KMS-11 (cell line): ENCODE measurements around the gene CFAP92.

Experiments used
- H2AFZ ChIP-seq: fragments of 200-600 bp; sonication (generic); 2 replicates; pipeline ENCODE4 v1.6.1; 2016; ENCODE audit warnings: antibody characterized with exemption, mixed run types, low read depth
- H3K27ac ChIP-seq: fragments of 200-600 bp; sonication (generic); 2 replicates; pipeline ENCODE4 v1.6.1; 2016; ENCODE audit warnings: mild to moderate bottlenecking, mixed run types
- H3K27me3 ChIP-seq: fragments of 200-600 bp; sonication (generic); 2 replicates; pipeline ENCODE4 v1.6.1; 2017; ENCODE audit warnings: mild to moderate bottlenecking, low read depth, mixed run types, moderate library complexity; ENCODE audit not compliant: insufficient read depth
- H3K36me3 ChIP-seq: fragments of 200-600 bp; sonication (generic); 2 replicates; pipeline ENCODE4 v1.6.1; 2017; ENCODE audit warnings: mild to moderate bottlenecking, mixed run types; ENCODE audit not compliant: insufficient read depth
- H3K4me1 ChIP-seq: fragments of 200-600 bp; sonication (generic); 2 replicates; pipeline ENCODE4 v1.6.1; 2016; ENCODE audit warnings: mild to moderate bottlenecking, low read depth, mixed run types; ENCODE audit not compliant: poor library complexity, severe bottlenecking
- H3K4me2 ChIP-seq: fragments of 200-600 bp; sonication (generic); 2 replicates; pipeline ENCODE4 v1.7.0; 2016; ENCODE audit warnings: mild to moderate bottlenecking, mixed run types
- H3K4me3 ChIP-seq: fragments of 200-600 bp; sonication (generic); IDR thresholded peaks from 2 replicates; pipeline ENCODE4 v1.6.1; 2017; ENCODE audit warnings: low read depth, low read length, mixed read lengths; ENCODE audit not compliant: insufficient read depth
- H3K79me2 ChIP-seq: fragments of 200-600 bp; sonication (generic); 2 replicates; pipeline ENCODE4 v1.6.1; 2016; ENCODE audit warnings: low read depth, mixed run types; ENCODE audit not compliant: insufficient read depth
- H3K9ac ChIP-seq: fragments of 200-600 bp; sonication (generic); 2 replicates; pipeline ENCODE4 v1.6.1; 2016; ENCODE audit warnings: mild to moderate bottlenecking, mixed run types
- H4K20me1 ChIP-seq: fragments of 200-600 bp; sonication (generic); 2 replicates; pipeline ENCODE4 v1.6.1; 2016; ENCODE audit warnings: mild to moderate bottlenecking, mixed run types; ENCODE audit not compliant: insufficient read depth
- CTCF ChIP-seq: fragments of 200-600 bp; sonication (generic); conservative IDR thresholded peaks from 2 replicates; pipeline ENCODE4 v1.6.1; 2017; ENCODE audit warnings: low read depth, mild to moderate bottlenecking, antibody characterized with exemption, low read length, moderate library complexity, mixed read lengths

Gene CFAP92

GRCh38 chr3:128873244-128874022 is 120.4 kb downstream of the CFAP92 start:
- Histone ChIP-seq H3K9ac (no peak overlapping the region), H3K36me3 (no peaks in the 10 kb centered on the region), H3K27me3 (no peaks in the 10 kb centered on the region), H2AFZ (no peak overlapping the region), H3K4me3 (no peak overlapping the region), H3K27ac (no peak overlapping the region), H3K4me1 (peaks cover 5% of the 10 kb centered on the region), H3K79me2 (peaks cover 4% of the 10 kb centered on the region), H4K20me1 (no peaks in the 10 kb centered on the region), H3K4me2 (0 out of 2 replicates have a peak overlapping the region, but pooled peaks have one; percentile 1)
- TF ChIP-seq CTCF, result no peak

DNA sequence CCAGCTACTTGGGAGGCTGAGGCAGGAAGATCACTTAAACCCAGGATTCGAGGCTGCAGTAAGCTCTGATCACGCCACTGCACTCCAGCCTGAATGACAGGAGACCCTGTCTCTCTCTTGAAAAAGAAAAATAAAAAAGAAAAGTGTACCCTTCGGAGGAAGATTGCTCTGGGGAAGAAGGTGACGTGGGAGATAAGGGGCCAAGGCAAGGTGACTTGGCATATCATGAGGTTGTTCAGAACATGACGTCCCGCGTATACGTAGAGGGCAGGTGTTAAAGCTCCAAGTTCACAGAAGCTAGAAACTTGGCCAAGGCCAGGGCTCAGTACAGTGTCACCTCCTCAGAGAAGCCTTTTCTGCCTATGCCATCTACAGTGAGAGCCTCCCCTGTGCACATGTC is 121.1 kb downstream of the CFAP92 start:
- TF ChIP-seq CTCF, result no peak
- Histone ChIP-seq H4K20me1 (no peaks in the 10 kb centered on the region), H3K27me3 (no peaks in the 10 kb centered on the region), H3K79me2 (no peaks in the 10 kb centered on the region), H3K4me1 (no peaks in the 10 kb centered on the region), H3K4me3 (no peak overlapping the region), H3K27ac (no peak overlapping the region), H3K9ac (no peak overlapping the region), H3K36me3 (no peaks in the 10 kb centered on the region), H3K4me2 (no peak overlapping the region), H2AFZ (no peak overlapping the region)

- H3K4me2 ChIP-seq, result no peak overlapping the region
- no peak overlapping the region for H3K27ac ChIP-seq
- H4K20me1 ChIP-seq, result no peaks in the 10 kb centered on the region
- H2AFZ ChIP-seq, result no peak overlapping the region
- H3K27me3 ChIP-seq, result no peaks in the 10 kb centered on the region
- no peak for TF ChIP-seq CTCF
- no peak overlapping the region for H3K4me3 ChIP-seq
- no peak overlapping the region for H3K9ac ChIP-seq
- H3K4me1 ChIP-seq, result no peaks in the 10 kb centered on the region
- H3K79me2 ChIP-seq, result no peaks in the 10 kb centered on the region
- no peaks in the 10 kb centered on the region for H3K36me3 ChIP-seq
Observed at GRCh38 chr3:128872282-128872681, 121.6 kb downstream of the CFAP92 start.

DNA sequence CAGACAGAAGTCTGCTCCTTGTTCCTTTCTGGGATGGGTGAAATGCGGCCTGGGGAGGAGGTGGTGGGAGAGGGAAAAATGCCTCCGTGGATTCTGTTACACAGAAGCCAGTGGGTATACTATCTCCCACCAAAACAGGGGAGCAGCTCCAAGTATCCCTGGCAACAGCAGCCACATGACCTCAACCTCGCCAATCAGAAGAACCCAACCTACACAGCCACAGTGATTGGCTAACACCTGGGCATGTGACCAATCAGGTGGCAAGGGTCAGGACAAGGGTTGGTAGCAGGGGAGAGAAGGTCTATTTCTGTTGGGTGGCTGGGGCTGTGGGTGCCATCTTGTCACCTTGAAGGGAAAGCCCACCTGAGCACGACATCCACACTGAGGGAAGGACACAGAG is 123.5 kb downstream of the CFAP92 start:
- no peaks in the 10 kb centered on the region for H4K20me1 ChIP-seq

More for the DNA sequence above, 123.5 kb downstream of the CFAP92 start:
- Histone ChIP-seq H3K9ac (no peak overlapping the region), H3K27me3 (no peaks in the 10 kb centered on the region), H3K4me2 (no peak overlapping the region), H3K79me2 (no peaks in the 10 kb centered on the region), H3K4me1 (no peaks in the 10 kb centered on the region), H3K36me3 (no peaks in the 10 kb centered on the region), H3K4me3 (no peak overlapping the region), H3K27ac (no peak overlapping the region), H2AFZ (no peak overlapping the region)
- TF ChIP-seq CTCF, result no peak
